Measurements from ENCODE around the gene POLA2. TPM values are rescaled to one million over a fixed set of nuclear protein-coding genes. Genes with fewer than 3 reads are reported as not detected.
A peak's percentile ranks its signal among the peaks of the same experiment; 100 is the strongest.

POLA2 gene
- total RNA-seq, 1 experiment from 2014 or later: 37.7 TPM

DNA sequence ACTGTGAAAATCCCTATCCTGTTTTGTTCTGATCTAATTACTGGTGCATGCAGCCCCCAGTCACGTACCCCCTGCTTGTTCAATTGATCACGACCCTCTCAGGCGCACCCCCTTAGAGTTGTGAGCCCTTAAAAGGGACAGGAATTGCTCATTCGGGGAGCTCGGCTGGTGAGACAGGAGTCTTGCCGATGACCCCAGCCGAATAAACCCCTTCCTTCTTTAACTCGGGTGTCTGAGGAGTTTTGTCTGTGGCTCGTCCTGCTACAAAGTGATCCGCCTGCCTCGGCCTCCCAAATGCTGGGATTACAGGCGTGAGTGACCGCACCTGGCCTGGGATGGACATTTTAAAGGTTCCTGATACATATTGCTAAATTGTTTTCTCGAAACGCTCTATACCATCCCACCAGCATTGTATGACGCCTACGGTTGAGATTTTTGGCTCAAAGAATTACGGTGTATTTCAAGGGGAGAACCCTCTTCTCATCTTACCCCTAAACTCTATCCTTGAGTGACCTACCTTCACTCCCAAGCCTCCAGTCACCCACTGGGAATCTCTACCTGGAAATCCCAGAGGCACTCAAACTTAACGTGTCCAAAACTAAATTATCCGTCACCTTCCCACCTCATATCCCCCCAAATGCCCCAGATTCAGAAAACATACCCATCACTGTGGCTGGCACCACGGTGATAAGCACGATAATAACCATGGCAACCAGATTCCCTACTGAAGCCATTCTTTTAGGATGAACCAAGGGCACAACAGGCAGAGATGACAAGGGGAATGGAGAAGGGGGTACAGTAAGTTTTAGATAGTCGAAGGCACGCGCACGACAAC lies 789 bp upstream of the POLA2 start:
- Histone ChIP-seq H3K9ac (ENCODE audit: extremely low read depth, insufficient read length, low read length) (peak overlapping the region; percentile 53), H4K8ac (replicated peaks; ENCODE audit: insufficient read length, low read depth, low read length) (no peak overlapping the region), H3T11ph (ENCODE audit: low read length) (no peak overlapping the region), H3K4ac (ENCODE audit: low read depth, low read length) (no peak overlapping the region), H2BK12ac (ENCODE audit: insufficient read length, low read depth, low read length) (no peak overlapping the region), H3K79me1 (ENCODE audit: insufficient read depth, low read depth, low read length, poor library complexity, severe bottlenecking) (no peaks in the 10 kb centered on the region), H3K9me3 (ENCODE audit: control insufficient read depth, low read depth, low read length) (no peaks in the 10 kb centered on the region), H3K14ac (ENCODE audit: insufficient read depth, low read length) (no peak overlapping the region), H4K5ac (ENCODE audit: insufficient read length, low read depth, low read length) (no peak overlapping the region), H4K91ac (ENCODE audit: insufficient read length, low read depth, low read length) (no peak overlapping the region), H4K20me1 (ENCODE audit: control insufficient read depth, insufficient read depth, insufficient read length) (no peaks in the 10 kb centered on the region), H2BK15ac (ENCODE audit: low read depth, low read length) (no peak overlapping the region), H2BK20ac (ENCODE audit: low read depth, low read length, poor library complexity, severe bottlenecking) (no peak overlapping the region), H3K18ac (ENCODE audit: insufficient read length, low read depth, low read length) (no peak overlapping the region), H2BK5ac (ENCODE audit: insufficient read length, low read length) (no peak overlapping the region), H2AK5ac (ENCODE audit: insufficient read length, low read length) (no peak overlapping the region), H2BK120ac (ENCODE audit: low read depth, low read length, poor library complexity, severe bottlenecking) (no peak overlapping the region), H3K23me2 (ENCODE audit: insufficient read length, low read depth, low read length, poor library complexity, severe bottlenecking) (peaks cover 13% of the 10 kb centered on the region), H3K79me2 (ENCODE audit: insufficient read depth, low read length) (peaks cover 7% of the 10 kb centered on the region; the same call in 1 of the 2 replicates), H2AFZ (ENCODE audit: low read length) (no peak overlapping the region), H3K4me2 (ENCODE audit: insufficient read depth, insufficient read length, low read length) (peak overlapping the region; percentile 57), H3K23ac (ENCODE audit: insufficient read length, low read depth, low read length) (no peak overlapping the region), H3K27ac (ENCODE audit: insufficient read length, low read depth, low read length) (no peak overlapping the region), H3K4me1 (ENCODE audit: insufficient read depth, low read length) (0 out of 2 replicates have a peak, but pooled peaks cover 3% of the 10 kb centered on the region), H3K27me3 (ENCODE audit: insufficient read depth, low read length) (no peaks in the 10 kb centered on the region), H3K56ac (ENCODE audit: insufficient read length, low read depth, low read length) (no peak overlapping the region)
- TF ChIP-seq, protein P1, sequence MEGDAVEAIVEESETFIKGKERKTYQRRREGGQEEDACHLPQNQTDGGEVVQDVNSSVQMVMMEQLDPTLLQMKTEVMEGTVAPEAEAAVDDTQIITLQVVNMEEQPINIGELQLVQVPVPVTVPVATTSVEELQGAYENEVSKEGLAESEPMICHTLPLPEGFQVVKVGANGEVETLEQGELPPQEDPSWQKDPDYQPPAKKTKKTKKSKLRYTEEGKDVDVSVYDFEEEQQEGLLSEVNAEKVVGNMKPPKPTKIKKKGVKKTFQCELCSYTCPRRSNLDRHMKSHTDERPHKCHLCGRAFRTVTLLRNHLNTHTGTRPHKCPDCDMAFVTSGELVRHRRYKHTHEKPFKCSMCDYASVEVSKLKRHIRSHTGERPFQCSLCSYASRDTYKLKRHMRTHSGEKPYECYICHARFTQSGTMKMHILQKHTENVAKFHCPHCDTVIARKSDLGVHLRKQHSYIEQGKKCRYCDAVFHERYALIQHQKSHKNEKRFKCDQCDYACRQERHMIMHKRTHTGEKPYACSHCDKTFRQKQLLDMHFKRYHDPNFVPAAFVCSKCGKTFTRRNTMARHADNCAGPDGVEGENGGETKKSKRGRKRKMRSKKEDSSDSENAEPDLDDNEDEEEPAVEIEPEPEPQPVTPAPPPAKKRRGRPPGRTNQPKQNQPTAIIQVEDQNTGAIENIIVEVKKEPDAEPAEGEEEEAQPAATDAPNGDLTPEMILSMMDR (conservative IDR thresholded peaks at IDR 0.05): no peak
- peaks cover 9 to 26% (median 22%) of the 10 kb centered on the region in 3 experiments; a peak in 6 of 7 replicates for H3K36me3 Mint-ChIP-seq (ENCODE audit: insufficient read depth in 1 of 3, low read depth in 3 of 3)
- peaks cover 3% of the 10 kb centered on the region; the same call in 1 of the 2 replicates for H3K27me3 Mint-ChIP-seq (ENCODE audit: low read depth)
- no peak for DNase-seq
- H3K9me3 Mint-ChIP-seq: no peaks in the 10 kb centered on the region
- WGBS (ENCODE audit: extremely low coverage, insufficient read length, low lambda C conversion rate): no CpG with 5 or more reads among the region's 26 CpGs
- H3K27ac Mint-ChIP-seq: peak overlapping the region; percentile 1 to 94 (median 93); a peak in 3 of 7 replicates
- H3K4me1 Mint-ChIP-seq: peaks cover 17 to 21% of the 10 kb centered on the region in 2 experiments
- H3K4me3 Mint-ChIP-seq: peak overlapping the region; percentile 92 to 95

All from H9 (cell line).